Measurements from ENCODE around the gene LAIR2.
"Not testable (repeated sequence)": the region's sequence is repeated elsewhere in the genome, so short reads cannot be mapped to it uniquely, and the experiment has no call there.

Gene LAIR2

GRCh38 chr19:54495284-54495683 is 7.3 kb upstream of the LAIR2 start:
- not testable (repeated sequence) for DNase-seq

- DNase-seq, result not testable (repeated sequence)
These were observed 4.7 kb upstream of the LAIR2 start for GRCh38 chr19:54497747-54498450.

- DNase-seq, result not testable (repeated sequence)
These were observed 4.2 kb upstream of the LAIR2 start for GRCh38 chr19:54498451-54498772.

GRCh38 chr19:54505542-54505941 is 2.9 kb downstream of the LAIR2 start:
- not testable (repeated sequence) for DNase-seq

GRCh38 chr19:54506079-54506478 is 3.4 kb downstream of the LAIR2 start:
- DNase-seq, result no peak

GRCh38 chr19:54507038-54507717 is 4.5 kb downstream of the LAIR2 start:
- not testable (repeated sequence) for DNase-seq

GRCh38 chr19:54507824-54508223 is 5.2 kb downstream of the LAIR2 start:
- DNase-seq, result no peak

GRCh38 chr19:54508487-54508886 is 5.9 kb downstream of the LAIR2 start:
- DNase-seq, result not testable (repeated sequence)

GRCh38 chr19:54509200-54509940 is 6.7 kb downstream of the LAIR2 start:
- DNase-seq, result not testable (repeated sequence)

- no peak for DNase-seq
These were observed 12.5 kb downstream of the LAIR2 start for GRCh38 chr19:54515156-54515555.

- DNase-seq, result no peak
These were observed 14.9 kb downstream of the LAIR2 start for GRCh38 chr19:54517483-54517882.

- DNase-seq, result no peak
These were observed 16.2 kb downstream of the LAIR2 start for GRCh38 chr19:54518844-54519243.

GRCh38 chr19:54521022-54521859 is 18.6 kb downstream of the LAIR2 start:
- DNase-seq, result no peak

GRCh38 chr19:54521860-54522513 is 19.4 kb downstream of the LAIR2 start:
- no peak for DNase-seq

- no peak for DNase-seq
These were observed 20.8 kb downstream of the LAIR2 start for GRCh38 chr19:54523403-54523802.

GRCh38 chr19:54525636-54526035 is 23.0 kb downstream of the LAIR2 start:
- no peak for DNase-seq

- no peak for DNase-seq
These were observed 24.3 kb downstream of the LAIR2 start for GRCh38 chr19:54526972-54527371.

GRCh38 chr19:54530866-54531265 is 28.2 kb downstream of the LAIR2 start:
- no peak for DNase-seq

GRCh38 chr19:54532528-54532927 is 29.9 kb downstream of the LAIR2 start:
- DNase-seq, result no peak

GRCh38 chr19:54533476-54533875 is 30.8 kb downstream of the LAIR2 start:
- DNase-seq, result no peak

- no peak for DNase-seq
These were observed 31.5 kb downstream of the LAIR2 start for GRCh38 chr19:54534156-54534555.

- DNase-seq, result no peak
These were observed 33.0 kb downstream of the LAIR2 start for GRCh38 chr19:54535601-54536000.

GRCh38 chr19:54536956-54537355 is 34.3 kb downstream of the LAIR2 start:
- no peak for DNase-seq
